Loucy (cell line): ENCODE measurements around the gene MNT.

Experiments used
- H2AFZ ChIP-seq: fragments of 200-600 bp; sonication (generic); 2 replicates; pipeline ENCODE4 v1.6.0; 2016; ENCODE audit warnings: antibody characterized with exemption, mild to moderate bottlenecking, low read length, moderate library complexity
- H3F3A ChIP-seq: fragments of 200-600 bp; 2 replicates; pipeline ENCODE4 v1.6.0; 2016; ENCODE audit warnings: antibody characterized with exemption, low read depth, mild to moderate bottlenecking
- H3K27me3 ChIP-seq: fragments of 200-600 bp; sonication (generic); 2 replicates; pipeline ENCODE4 v1.6.1; 2014; ENCODE audit warnings: low read length, mild to moderate bottlenecking; ENCODE audit not compliant: insufficient read depth, poor library complexity, severe bottlenecking
- H3K36me3 ChIP-seq: fragments of 200-600 bp; sonication (generic); 2 replicates; pipeline ENCODE4 v1.6.1; 2016; ENCODE audit warnings: low read length; ENCODE audit not compliant: insufficient read depth
- H3K4me1 ChIP-seq: fragments of 200-600 bp; sonication (generic); 2 replicates; pipeline ENCODE4 v1.5.1; 2014; ENCODE audit warnings: low read length, mild to moderate bottlenecking; ENCODE audit not compliant: insufficient read depth, poor library complexity, severe bottlenecking
- H3K4me2 ChIP-seq: fragments of 200-600 bp; sonication (generic); 2 replicates; pipeline ENCODE4 v1.6.0; 2014; ENCODE audit warnings: antibody characterized with exemption, low read length, low read depth, mild to moderate bottlenecking; ENCODE audit not compliant: poor library complexity, severe bottlenecking
- H3K4me3 ChIP-seq: fragments of 200-600 bp; sonication (generic); 2 replicates; pipeline ENCODE4 v1.5.1; 2014; ENCODE audit warnings: low read length, mild to moderate bottlenecking, mixed read lengths; ENCODE audit not compliant: poor library complexity, severe bottlenecking
- H3K79me2 ChIP-seq: fragments of 200-600 bp; sonication (generic); 2 replicates; pipeline ENCODE4 v1.6.1; 2014; ENCODE audit warnings: low read length; ENCODE audit not compliant: insufficient read depth
- H3K9ac ChIP-seq: fragments of 200-600 bp; sonication (generic); 2 replicates; pipeline ENCODE4 v1.6.0; 2014; ENCODE audit warnings: mild to moderate bottlenecking, low read depth, low read length, moderate library complexity; ENCODE audit not compliant: poor library complexity, severe bottlenecking
- H3K9me2 ChIP-seq: fragments of 200-600 bp; sonication (generic); replicated peaks from 2 replicates; pipeline ENCODE4 v1.6.1; 2016; ENCODE audit warnings: low read depth, low read length, mixed read lengths
- H3K9me3 ChIP-seq: fragments of 200-600 bp; sonication (generic); 2 replicates; pipeline ENCODE4 v1.6.1; 2014; ENCODE audit warnings: mild to moderate bottlenecking, antibody characterized with exemption, low read length, low read depth; ENCODE audit not compliant: insufficient read depth
- H4K20me1 ChIP-seq: fragments of 200-600 bp; sonication (generic); 2 replicates; pipeline ENCODE4 v1.6.0; 2014; ENCODE audit warnings: antibody characterized with exemption, low read length, mild to moderate bottlenecking; ENCODE audit not compliant: insufficient read depth, poor library complexity, severe bottlenecking
- EZH2phosphoT487 ChIP-seq: fragments of 200-600 bp; IDR thresholded peaks from 2 replicates; pipeline ENCODE4 v1.6.1; 2018; ENCODE audit warnings: antibody characterized with exemption, mild to moderate bottlenecking, moderate library complexity, borderline replicate concordance
- TF ChIP-seq, protein P1 (sequence below): fragments of 200-600 bp; sonication (generic); conservative IDR thresholded peaks from 2 replicates; pipeline ENCODE4 v1.5.1; 2014; ENCODE audit warnings: mild to moderate bottlenecking, antibody characterized with exemption, low read length

MNT gene

DNA sequence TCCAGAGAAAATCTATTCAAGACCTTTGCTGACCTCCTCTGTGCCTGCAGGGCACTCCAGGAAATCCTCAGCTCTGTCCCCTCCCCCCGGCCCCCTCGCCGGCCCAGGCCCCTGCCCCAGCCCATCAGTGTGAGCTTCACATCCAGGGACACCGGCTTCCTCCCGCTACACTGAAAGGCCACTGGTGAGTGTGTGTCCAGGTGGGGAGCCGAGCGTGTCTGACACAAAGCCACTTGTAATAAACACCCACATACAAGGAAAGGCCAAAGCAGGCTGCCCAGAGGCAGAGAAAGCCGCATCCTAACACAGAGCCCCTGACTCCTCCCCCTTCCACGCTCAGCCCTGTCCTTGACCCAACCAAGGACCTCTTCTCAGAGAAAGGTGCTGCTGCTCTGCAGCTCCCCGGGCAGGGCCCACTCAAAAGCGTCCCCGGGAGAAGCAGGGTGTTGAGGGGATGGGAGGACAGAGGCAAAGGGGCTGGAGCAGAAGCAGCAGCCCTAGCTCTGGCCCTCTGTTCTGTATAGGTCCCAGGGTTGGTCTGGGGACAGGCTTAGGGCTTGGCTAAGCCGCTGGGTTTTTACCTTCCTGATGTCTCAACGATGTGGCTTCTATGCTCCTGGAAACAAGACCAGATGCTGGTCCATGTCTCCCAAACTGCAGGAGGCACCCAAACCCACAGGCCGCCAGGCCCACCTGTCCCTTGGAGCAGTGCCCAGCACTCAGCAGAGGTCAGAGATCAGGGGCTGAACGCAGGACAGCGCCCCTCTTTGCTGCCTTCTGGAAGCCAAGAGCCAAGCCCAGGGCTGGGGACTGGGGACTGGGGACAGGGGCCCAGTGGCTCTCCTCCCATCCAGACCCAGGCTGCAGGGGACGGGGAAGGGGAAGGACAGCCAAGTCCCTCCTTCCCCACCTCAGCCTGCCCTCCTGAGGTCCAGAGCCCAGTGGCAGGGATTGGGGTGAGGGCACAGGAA lies 15.3 kb downstream of the MNT start:
- Histone ChIP-seq H2AFZ (no peak overlapping the region), H3F3A (no peaks in the 10 kb centered on the region), H3K9me3 (no peaks in the 10 kb centered on the region), H3K27me3 (no peaks in the 10 kb centered on the region), H4K20me1 (peaks cover 5% of the 10 kb centered on the region), H3K4me1 (no peaks in the 10 kb centered on the region), H3K36me3 (peaks cover 14% of the 10 kb centered on the region; the same call in 1 of the 2 replicates), H3K79me2 (peaks cover 7% of the 10 kb centered on the region; the same call in 1 of the 2 replicates), H3K4me2 (no peak overlapping the region), H3K9me2 (no peaks in the 10 kb centered on the region), H3K9ac (no peak overlapping the region), H3K4me3 (no peak overlapping the region)
- TF ChIP-seq, protein P1, sequence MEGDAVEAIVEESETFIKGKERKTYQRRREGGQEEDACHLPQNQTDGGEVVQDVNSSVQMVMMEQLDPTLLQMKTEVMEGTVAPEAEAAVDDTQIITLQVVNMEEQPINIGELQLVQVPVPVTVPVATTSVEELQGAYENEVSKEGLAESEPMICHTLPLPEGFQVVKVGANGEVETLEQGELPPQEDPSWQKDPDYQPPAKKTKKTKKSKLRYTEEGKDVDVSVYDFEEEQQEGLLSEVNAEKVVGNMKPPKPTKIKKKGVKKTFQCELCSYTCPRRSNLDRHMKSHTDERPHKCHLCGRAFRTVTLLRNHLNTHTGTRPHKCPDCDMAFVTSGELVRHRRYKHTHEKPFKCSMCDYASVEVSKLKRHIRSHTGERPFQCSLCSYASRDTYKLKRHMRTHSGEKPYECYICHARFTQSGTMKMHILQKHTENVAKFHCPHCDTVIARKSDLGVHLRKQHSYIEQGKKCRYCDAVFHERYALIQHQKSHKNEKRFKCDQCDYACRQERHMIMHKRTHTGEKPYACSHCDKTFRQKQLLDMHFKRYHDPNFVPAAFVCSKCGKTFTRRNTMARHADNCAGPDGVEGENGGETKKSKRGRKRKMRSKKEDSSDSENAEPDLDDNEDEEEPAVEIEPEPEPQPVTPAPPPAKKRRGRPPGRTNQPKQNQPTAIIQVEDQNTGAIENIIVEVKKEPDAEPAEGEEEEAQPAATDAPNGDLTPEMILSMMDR = no peak
- TF ChIP-seq EZH2phosphoT487 = no peak

DNA sequence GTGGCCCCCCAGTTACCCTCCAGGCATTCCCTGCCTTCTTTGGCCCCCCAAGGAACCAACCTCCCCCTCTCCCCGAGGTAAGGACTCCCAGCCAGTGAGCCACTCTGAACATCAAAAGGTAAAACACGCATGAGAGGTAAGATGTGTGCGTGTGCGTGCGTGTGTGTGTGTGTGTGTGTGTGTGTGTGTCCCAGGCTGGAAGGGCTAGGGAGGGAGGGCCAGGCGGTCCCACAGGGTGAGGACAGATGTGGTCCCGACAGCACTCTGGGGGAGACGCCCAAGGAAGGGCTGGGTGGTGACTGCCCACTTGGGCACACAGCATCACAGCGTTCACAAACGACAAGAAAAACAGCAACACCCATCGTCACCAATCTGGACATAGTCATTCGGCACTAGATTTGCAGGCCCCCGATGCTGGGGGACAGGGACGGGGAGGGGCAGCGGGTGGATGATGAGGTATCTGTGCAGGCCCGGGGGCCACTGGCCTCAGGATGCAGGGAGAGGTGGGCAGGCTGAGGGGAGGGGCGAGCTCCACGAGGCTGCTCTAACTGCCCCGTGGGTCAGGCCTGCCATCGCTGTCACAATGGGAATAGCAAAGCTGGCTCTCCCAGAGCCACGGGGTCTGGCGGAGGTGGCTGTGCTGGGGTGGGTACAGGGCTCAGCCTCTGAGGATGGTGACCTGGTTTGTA lies 16.3 kb downstream of the MNT start:
- TF ChIP-seq EZH2phosphoT487 = no peak
- TF ChIP-seq, protein P1 = no peak
- no peak overlapping the region for H2AFZ ChIP-seq
- no peaks in the 10 kb centered on the region for H3K79me2 ChIP-seq
- no peaks in the 10 kb centered on the region for H3K9me3 ChIP-seq
- H3K9me2 ChIP-seq = no peaks in the 10 kb centered on the region
- no peak overlapping the region for H3K9ac ChIP-seq
- H3K36me3 ChIP-seq = peaks cover 14% of the 10 kb centered on the region; the same call in 1 of the 2 replicates
- H3F3A ChIP-seq = no peaks in the 10 kb centered on the region
- no peaks in the 10 kb centered on the region for H4K20me1 ChIP-seq
- H3K27me3 ChIP-seq = no peaks in the 10 kb centered on the region
- no peak overlapping the region for H3K4me2 ChIP-seq
- H3K4me1 ChIP-seq = no peaks in the 10 kb centered on the region
- no peak overlapping the region for H3K4me3 ChIP-seq

DNA sequence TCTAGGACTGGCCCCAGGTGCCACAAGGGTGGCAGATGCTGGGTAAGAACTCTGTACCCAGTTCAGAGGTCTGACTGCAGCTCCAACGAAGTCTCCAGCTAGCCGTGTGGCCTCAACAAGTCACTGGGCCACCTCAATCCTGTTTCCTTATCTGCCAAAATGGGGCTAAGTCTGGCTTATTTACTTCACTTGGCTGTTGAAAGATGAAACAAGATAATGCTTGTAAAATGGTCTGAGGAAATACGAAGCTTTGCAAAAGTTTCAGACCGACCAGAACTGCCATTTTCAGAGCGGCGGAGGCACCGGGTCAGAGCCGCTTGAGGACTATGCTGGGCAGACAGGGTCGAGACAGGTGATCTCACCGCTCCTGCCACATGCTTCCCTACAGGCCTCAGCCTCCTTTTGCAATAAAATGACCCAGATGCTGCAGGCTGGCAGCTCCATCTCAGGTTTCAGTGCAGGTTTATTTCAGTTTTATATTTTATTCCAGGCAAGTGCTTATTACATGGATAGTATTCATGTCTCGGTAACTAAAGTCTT lies 17.2 kb downstream of the MNT start:
- no peaks in the 10 kb centered on the region for H3F3A ChIP-seq
- TF ChIP-seq, protein P1 = no peak
- no peak for TF ChIP-seq EZH2phosphoT487
- H3K9ac ChIP-seq = no peak overlapping the region
- H3K4me3 ChIP-seq = no peak overlapping the region
- no peaks in the 10 kb centered on the region for H4K20me1 ChIP-seq
- no peak overlapping the region for H2AFZ ChIP-seq
- H3K27me3 ChIP-seq = no peaks in the 10 kb centered on the region
- peaks cover 14% of the 10 kb centered on the region; the same call in 1 of the 2 replicates for H3K36me3 ChIP-seq
- no peaks in the 10 kb centered on the region for H3K9me2 ChIP-seq
- no peaks in the 10 kb centered on the region for H3K79me2 ChIP-seq
- no peaks in the 10 kb centered on the region for H3K9me3 ChIP-seq
- no peaks in the 10 kb centered on the region for H3K4me1 ChIP-seq
- H3K4me2 ChIP-seq = no peak overlapping the region
